GM19452 (cell line): ENCODE measurements around the gene FBXW11.

Source experiments
- ATAC-seq: cut with Tn5 transposase; IDR thresholded peaks from one replicate; pipeline ENCODE4 v1.9.1; 2021; ENCODE audit not compliant: unreplicated experiment

Gene FBXW11

DNA sequence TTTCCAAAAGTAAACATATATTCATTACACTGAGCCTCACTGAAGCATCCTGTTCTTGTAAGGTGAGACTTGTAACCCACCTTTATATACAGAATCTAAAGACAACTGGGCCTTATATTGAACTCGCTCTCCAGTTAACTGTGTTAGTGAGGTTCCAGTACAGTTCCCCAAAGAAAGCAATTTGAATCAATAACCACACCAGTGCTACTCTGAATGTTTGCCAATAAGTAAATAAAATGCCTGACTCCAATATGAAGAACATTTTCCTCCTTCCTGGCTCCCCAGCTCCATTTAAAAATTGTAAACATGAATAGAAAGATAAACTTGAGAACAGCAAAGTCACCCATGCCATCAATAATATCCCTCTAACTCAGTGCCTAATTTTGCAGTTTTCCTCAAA lies 50.1 kb downstream of the FBXW11 start:
- ATAC-seq: no peak

DNA sequence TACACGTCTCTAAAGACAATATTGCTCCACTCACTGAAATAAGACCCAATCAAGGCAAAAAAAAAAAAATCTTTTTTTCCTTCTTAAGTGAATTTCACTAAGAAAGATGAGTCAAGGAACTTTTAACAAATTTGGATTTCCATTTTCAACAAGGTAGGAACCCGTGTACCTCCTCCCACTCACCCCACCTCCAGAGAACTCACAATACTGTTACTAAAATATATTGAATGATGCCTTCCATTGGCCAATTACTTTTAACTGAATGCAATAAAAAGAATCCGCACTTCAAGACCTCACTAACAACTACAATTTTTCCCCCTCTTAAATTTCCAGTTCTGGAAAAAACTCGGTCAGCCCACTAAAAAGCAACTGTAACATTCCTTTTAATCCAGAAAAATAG lies 50.7 kb downstream of the FBXW11 start:
- ATAC-seq: no peak

DNA sequence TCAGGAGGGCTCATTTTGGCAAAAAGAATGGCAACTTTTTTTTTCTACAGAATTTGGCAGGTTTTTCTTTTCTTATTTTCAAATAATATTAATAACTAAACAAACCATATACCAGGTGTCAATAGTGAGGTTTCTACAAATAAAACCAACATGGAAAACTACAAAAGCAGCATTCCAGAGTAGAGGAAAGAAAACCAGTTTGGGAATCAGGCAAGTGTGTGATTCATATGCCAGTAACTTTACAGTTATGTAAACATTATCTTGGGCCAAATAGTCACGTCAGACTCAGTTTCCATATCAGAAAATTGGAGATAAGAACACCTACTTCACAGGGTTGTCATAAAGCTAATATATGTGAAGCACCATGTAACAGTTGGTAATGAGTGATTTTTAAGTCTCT lies 51.7 kb downstream of the FBXW11 start:
- ATAC-seq: no peak

DNA sequence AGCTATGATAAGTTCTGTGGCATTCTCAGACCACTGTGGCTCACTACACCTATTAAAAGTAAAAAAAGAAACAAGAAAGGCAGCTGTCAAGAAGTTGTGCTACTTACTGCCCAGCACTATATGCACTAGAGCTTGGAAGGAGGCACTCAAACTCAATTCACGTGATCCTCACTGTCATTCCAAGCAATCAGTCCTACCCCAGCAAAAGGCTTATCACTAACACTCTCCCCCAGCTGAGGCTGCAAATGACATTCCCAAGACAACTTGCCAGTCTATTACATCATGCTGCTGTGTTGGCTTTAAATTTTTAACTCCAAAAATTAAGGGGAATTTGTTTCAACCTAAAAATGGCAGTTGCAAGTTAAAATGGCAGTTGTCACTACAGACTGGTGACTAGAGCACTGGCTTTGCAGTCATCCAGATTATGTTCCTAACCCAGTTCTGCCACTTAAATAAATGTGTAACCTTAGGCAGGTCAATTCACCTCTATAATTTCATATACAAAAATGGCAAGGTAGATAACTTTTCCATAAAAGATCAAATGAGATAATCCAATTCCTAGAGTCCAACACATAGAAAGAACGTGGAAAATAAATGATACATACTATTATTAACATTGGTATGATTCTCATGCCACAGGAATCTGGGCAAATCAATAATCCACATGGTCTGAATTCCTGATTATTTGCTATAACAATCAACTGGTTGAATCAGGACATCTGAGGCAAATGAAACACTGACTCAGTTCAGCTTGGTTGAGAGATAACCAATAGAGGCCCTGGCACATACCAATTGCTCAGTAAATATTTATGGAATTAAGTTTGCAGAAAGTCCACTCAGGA lies 52.4 kb downstream of the FBXW11 start:
- no peak for ATAC-seq

DNA sequence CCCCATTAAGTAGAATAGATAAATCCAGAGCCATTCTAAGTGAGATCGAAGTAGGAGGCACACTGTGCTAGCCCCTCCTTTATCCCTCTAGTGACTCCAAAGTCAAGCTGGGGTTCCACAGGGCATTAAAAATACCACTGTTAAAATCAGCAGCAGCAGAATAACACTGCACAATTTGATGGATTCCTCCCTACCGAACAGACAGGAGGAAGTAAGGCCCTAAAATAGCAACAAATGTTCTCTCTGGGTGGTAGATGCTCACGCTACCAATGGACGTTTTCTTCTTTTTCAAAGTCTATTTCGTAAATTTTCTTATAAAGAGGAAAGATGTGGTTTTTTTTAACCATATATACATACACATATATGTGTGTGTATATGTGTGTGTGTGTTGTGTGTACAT lies 54.4 kb downstream of the FBXW11 start:
- ATAC-seq: no peak

DNA sequence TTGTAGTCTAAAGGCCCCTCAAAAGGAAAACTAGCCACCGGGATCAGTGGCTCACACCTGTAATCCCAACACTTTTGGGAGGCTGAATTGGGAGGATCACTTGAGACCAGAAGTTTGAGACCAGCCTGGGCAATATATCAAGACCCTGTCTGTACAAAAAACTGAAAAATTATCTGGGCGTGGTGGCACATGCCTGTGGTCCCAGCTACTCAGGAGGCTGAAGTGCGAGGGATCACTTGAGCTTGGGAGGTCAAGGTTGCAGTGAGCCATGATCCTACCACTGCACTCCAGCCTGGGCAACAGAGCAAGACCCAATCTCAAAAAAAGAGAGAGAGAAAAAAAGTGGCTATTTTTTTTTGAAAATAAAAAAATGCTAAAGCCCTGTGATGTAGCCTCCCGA lies 55.2 kb downstream of the FBXW11 start:
- no peak for ATAC-seq

DNA sequence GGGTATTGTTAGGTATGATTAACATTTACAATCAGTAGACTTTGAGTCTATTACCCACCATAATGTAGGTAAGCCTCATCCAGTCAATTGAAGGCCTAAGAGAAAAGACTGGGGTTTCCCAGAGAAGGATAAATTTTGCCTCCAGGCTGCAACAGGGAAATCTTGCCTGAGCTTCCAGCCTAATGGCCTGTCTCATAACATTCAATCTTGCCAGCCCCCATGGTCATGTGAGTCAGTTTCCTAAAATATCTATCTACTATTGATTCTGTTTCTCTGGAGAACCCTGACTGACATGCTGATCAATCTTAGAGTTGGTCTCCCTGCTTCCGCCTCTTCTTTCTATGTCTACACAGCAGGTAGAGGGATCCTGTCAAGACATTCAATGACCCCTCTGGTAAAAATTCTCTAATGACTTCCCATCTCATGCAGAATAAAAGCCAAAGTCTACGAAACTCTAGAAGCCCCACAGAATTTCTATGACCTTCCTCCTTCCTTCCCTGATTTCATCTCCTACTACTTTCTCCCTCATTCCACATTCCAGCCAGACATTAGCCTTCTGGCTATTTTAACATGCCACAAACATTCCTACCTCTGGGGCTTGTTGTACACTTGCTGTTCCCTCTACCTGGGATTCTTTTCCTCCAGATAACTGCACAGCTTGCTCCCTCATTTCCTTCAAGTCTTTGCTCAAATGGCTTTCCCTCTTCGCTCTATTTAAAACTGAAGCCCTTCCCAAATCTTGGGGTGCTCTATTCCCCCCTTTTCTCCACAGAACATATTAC lies 60.2 kb downstream of the FBXW11 start:
- ATAC-seq: no peak

DNA sequence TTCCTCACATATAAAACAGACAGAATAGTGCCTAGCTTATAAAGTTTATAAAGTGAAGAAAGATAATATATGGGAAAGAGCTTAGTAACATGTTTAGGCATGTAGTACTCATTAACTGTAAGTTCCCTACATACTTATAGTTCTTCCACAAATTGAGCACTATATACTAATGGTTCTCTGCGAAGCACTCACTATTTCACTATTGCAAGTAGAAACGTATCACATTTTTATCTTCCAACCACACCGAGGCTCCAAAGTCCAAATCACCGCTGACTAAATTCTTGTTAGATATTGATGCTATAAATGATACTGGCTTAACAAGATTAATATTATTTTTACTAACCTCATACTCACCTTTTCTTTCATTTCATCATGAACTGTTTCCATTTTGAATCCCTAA lies 61.0 kb downstream of the FBXW11 start:
- no peak for ATAC-seq

DNA sequence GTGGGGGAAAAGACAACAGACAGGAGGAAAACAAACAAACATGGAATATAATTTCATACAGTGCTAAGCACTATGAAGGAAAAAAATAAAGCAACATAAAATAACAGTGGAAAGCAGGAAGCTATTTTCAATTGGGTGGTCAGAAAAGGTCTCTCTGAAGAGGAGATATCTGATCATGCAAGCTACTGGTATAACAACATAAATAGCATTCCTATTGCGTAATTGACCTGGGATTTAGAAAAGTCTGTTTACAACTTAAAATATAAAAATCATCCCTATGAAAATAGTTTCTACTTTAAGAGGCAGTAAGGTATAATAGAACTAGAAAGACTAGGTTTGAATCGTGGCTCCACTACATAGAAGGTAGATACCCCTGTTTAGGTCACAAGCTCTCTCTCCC lies 61.4 kb downstream of the FBXW11 start:
- no peak for ATAC-seq

DNA sequence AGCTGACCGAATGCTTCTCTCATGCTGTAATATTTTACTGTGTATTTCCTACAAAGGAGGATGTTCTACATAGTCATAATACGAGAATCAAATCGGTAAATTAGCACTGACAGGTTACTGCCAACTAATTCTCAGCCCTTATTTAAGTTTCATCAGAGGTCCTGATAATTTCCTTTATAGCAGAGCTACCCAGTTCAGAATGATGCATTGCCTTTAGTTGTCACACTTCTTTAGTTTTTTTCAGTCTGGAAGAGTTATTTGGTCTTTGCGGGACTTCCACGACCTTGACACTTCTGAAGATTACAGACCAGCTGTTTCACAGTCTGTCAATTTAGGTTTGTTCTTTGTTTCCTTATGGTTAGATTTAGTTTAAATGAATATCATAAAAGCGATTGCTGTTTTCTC lies 64.3 kb downstream of the FBXW11 start:
- peak; percentile 48 for ATAC-seq

DNA sequence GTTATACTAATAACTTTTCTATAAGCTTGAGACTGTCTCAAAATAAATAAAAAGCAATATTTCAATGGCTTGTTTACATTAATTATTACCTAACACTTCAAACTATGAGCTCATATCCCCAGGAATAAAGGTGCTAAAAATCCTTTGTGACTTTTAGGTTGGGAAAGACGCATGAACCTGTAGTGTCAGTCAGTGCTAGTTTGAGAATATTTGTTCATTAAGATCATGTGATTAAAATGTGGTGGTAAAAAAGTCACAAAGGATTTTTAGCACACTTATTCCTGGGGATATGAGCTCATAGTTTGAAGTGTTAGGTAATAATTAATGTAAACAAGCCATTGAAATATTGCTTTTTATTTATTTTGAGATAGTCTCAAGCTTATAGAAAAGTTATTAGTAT lies 64.8 kb downstream of the FBXW11 start:
- peak; percentile 23 for ATAC-seq

DNA sequence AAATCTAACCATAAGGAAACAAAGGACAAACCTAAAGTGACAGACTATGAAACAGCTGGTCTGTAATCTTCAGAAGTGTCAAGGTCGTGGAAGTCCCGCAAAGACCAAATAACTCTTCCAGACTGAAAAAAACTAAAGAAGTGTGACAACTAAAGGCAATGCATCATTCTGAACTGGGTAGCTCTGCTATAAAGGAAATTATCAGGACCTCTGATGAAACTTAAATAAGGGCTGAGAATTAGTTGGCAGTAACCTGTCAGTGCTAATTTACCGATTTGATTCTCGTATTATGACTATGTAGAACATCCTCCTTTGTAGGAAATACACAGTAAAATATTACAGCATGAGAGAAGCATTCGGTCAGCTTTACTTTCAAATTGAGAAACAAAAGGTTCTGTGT lies 65.2 kb downstream of the FBXW11 start:
- peak; percentile 30 for ATAC-seq

DNA sequence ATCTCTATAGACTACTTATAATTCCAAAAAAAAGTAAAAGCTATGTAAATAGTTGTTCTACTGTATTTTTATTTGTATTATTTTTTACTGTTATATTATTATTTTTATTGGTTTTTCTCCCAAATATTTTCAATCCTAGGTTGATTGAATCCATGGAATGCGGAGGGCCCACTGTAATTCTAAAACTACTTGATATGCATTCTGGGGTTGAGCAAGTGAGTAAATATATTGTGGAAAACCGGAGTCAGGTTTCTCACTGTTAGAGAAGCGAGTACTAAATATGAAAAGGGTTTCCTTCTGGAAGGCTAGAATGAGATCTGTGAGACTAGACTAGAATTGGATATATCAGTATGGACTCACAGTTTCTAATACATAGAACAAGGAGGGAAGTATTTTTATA lies 66.5 kb downstream of the FBXW11 start:
- ATAC-seq: no peak

DNA sequence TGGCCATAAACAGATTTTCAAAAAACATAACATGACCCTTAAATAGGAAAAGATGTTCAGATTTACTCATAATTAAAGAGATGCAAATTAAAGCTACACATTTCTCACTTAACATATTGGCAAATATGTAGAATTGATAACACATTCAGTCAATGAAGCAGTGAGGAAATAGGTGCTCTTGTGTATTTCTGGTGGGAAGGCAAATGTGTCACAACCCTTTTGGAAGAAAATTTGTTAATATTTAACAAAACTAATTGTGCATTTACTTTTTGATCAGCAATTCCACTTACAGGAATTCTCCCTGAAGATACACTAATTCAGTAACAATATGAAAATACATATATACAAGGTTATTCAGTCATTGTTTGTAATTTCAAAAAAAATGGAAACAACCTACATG lies 68.1 kb downstream of the FBXW11 start:
- ATAC-seq: no peak

DNA sequence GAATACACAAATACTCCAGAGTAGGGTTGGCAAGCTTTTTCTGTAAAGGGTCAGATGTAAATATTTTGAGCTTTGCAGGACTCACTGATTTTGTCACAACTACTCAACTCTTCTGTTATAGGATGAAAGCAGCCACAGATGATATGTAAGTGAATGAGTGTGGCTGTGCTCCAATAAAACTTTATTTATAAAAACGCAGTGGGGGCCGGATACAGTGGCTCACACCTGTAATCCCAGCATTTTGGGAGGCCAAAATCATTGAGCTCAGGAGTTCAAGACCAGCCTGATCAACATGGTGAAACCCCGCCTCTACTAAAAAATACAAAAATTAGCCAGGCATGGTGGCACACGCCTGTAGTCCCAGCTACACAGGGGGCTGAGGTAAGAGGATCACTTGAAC lies 69.1 kb downstream of the FBXW11 start:
- no peak for ATAC-seq

DNA sequence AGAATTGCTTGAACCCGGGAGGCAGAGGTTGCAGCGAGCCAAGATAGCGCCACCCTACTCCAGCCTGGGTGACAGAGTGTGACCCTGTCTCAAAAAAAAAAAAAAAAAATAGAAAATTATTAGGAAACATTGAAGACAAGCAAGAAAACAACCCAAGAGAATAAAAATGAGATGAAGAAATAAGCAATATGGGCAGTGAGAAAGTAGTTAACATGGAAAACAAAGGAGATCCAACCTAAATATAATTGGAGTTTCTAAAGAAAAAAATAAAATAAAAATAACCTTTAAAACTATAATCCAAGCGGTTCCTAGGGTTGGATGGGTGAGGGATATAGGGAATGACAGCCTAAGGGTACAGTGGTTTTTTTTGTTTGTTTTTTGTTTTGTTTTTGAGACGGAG lies 71.9 kb downstream of the FBXW11 start:
- ATAC-seq: no peak

DNA sequence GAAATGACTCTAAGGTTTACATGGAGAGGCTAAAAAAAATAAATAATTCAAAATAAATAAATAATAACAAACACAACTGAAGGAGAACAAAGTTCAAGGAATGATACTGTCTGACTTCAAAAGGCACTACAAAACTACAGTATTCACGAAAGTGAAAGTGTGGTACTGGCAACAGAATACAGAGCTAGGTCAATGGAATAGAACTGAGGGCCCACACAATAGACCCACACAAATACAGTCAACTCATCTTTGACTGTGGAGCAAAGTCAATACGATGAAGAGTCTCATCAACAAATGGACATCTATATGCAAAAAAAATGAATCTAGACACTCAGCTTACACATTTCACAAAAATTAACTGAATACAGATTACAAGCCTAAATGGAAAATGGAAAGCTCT lies 75.3 kb downstream of the FBXW11 start:
- no peak for ATAC-seq

DNA sequence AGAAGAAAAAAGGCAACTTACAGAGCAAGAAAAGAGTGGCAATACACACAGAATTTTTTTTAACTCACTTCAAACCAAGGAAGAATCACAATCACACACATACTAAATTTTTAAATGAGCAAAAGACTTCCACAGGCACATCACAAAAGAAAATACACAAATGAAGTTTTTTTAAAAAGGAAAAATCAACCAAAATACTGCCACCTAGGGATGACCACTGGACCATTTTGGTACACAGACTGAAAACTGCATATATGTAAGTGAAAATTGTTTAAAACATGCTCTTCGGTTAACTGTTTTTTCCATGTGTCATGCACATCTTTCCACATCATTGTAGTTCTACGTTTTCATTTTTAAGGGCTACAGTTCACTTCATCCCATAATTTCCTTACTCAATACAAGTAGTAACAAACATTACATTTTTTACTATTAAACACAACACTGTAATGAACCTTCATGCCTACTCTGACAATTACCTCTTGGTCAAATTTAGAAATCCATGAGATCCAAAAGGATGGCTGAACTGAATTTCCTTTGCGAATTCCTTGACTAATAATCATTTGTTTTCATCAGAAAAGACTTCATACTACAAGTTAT lies 79.0 kb downstream of the FBXW11 start:
- ATAC-seq: no peak

DNA sequence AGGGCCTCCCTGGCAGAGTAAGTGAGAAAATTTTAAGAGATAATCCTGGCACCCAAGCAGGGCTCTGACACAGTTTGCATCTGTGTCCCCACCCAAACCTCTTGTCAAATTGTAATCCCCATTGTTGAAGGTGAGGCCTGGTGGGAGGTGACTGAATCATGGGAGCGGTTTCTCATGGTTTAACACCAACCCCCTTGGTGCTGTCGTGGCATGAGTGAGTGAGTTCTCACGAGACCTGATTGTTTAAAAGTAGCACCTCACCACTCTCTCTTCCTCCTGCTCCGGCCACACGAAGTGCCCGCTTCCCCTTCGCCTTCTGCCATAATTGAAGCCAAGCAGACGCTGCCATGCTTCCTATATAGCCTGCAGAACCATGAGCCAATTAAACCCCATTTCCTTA lies 80.1 kb downstream of the FBXW11 start:
- ATAC-seq: peak; percentile 83

DNA sequence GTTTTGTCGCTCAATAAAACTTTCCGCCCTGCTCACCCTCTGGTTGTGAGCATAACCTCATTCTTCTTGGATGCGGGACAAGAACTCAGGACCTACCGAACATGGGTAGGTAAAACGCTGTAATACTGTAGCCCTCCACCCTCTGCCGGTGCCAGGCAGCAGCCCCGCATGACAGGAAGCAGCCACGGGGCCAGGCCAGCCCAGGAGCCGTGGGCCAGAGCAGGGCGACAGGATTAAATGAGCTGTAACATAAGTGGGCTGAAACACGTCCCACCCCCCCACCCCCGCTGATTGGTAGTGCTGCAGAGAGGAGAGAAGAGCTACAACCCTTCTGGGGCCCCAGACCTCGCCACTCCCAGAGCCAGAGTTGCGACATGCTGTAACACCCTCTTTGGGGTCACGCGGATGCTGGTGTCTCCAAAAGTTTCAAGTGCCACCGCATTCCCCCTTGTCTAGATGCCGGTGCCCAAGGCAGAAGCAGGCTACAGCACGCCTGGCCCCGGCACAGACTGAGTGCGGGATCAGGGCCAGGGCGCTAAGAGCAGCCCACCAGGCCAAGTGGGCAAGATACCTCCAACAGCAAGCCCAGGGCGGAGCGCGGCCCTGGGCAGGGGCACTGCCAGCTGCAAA lies 81.8 kb downstream of the FBXW11 start:
- no peak for ATAC-seq

DNA sequence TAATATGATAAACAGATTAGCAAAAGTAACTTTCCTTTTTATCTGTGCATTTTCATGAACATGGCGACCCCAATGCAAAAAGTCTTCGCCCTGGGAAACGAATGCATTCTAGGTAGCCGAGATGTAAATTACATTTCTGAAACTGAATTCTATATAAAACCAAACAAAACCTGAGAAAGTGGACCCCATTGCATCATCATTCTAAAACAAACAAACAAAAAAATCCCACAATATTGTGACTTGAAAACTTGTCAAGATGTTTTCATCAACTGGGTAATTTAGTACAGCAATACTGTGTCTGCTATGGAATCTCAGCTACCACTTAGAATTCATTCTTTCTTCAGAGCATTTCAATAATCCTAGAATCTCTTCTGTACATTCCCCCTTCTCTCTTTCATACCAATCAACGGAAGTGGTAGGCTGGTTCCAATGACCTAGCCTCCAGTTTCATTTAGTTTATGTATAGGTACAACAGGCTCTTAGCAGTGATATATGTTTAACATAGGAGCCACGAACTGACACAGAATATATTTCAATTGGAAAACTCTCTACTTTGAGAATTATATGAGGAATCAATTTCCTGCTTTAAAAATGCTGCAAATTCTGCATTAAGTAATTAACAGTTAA lies 85.6 kb downstream of the FBXW11 start:
- ATAC-seq: no peak
